Inferior parietal cortex (tissue), 1 donor: ENCODE measurements around the gene ZWILCH.
"Not testable (repeated sequence)": the region's sequence is repeated elsewhere in the genome, so short reads cannot be mapped to it uniquely, and the experiment has no call there.

Experiments
- DNase-seq: peaks from one replicate; pipeline ENCODE4 v3.0.0-alpha.2; 2016; ENCODE audit errors: extremely low spot score

The ZWILCH gene

GRCh38 chr15:66580643-66581042 is 75.5 kb downstream of the ZWILCH start:
- DNase-seq, result no peak

GRCh38 chr15:66581972-66582537 is 76.9 kb downstream of the ZWILCH start:
- no peak for DNase-seq

GRCh38 chr15:66586155-66586976 is 81.2 kb downstream of the ZWILCH start:
- DNase-seq, result no peak

GRCh38 chr15:66587020-66587419 is 81.9 kb downstream of the ZWILCH start:
- DNase-seq, result no peak

GRCh38 chr15:66587749-66588148 is 82.6 kb downstream of the ZWILCH start:
- no peak for DNase-seq

- no peak for DNase-seq
Observed at GRCh38 chr15:66588537-66588936, 83.4 kb downstream of the ZWILCH start.

GRCh38 chr15:66588971-66589370 is 83.8 kb downstream of the ZWILCH start:
- DNase-seq, result no peak

GRCh38 chr15:66589429-66589828 is 84.3 kb downstream of the ZWILCH start:
- DNase-seq, result not testable (repeated sequence)

GRCh38 chr15:66590435-66590834 is 85.3 kb downstream of the ZWILCH start:
- no peak for DNase-seq

GRCh38 chr15:66591322-66591862 is 86.3 kb downstream of the ZWILCH start:
- no peak for DNase-seq

- DNase-seq, result no peak
Observed at GRCh38 chr15:66592505-66593218, 87.5 kb downstream of the ZWILCH start.

- no peak for DNase-seq
Observed at GRCh38 chr15:66593219-66593780, 88.2 kb downstream of the ZWILCH start.

GRCh38 chr15:66594344-66594743 is 89.2 kb downstream of the ZWILCH start:
- DNase-seq, result no peak

- DNase-seq, result no peak
Observed at GRCh38 chr15:66594836-66595235, 89.7 kb downstream of the ZWILCH start.

GRCh38 chr15:66595332-66595731 is 90.2 kb downstream of the ZWILCH start:
- DNase-seq, result no peak

GRCh38 chr15:66595931-66596545 is 90.9 kb downstream of the ZWILCH start:
- no peak for DNase-seq

- no peak for DNase-seq
Observed at GRCh38 chr15:66598095-66598815, 93.1 kb downstream of the ZWILCH start.
